Endothelial cell of umbilical vein (primary cell): ENCODE results near the gene SLC15A5. TPM values are rescaled to one million over a fixed set of nuclear protein-coding genes. Genes with fewer than 3 reads are reported as not detected.

Experiments
- BruUV-seq: library from RNA; stranded (reverse); fragments of 400-500 nt; replicated peaks from 2 replicates; lab custom pipeline; 2021; lab: Mats Ljungman, UMichigan
- CTCF ChIA-PET: fragments of 300-600, 350-600 bp; sonication (Branson Sonifier 250); formaldehyde crosslinking; loops from one replicate; lab custom pipeline; 2021; ENCODE audit warnings: antibody characterized with exemption, inconsistent platforms; lab: Charles Lee
- POLR2A ChIA-PET: fragments of 300-600, 350-600 bp; sonication (Branson Sonifier 250); formaldehyde crosslinking; loops from one replicate; lab custom pipeline; 2021; ENCODE audit warnings: antibody characterized with exemption, inconsistent platforms; lab: Charles Lee
- DNase-seq: peaks from one replicate; pipeline ENCODE4 v3.0.0-alpha.2; 2011; ENCODE audit warnings: low read depth, low spot score
- FAIRE-seq: peaks from 2 replicates; lab custom pipeline; 2011; peaks lifted over from hg19 to GRCh38; lab: Jason Lieb, UNC
- H2AFZ ChIP-seq: 2 replicates; pipeline ENCODE4 v1.6.0; 2012; ENCODE audit warnings: low read depth, low read length, control low read depth, inconsistent platforms
- H3K27ac ChIP-seq: 2 replicates; pipeline ENCODE4 v1.5.1; 2011; ENCODE audit warnings: low read depth, mild to moderate bottlenecking, control low read depth, low read length, moderate library complexity; ENCODE audit not compliant: insufficient read depth
- H3K27me3 ChIP-seq, 2 experiments: 2 replicates each; pipeline versions ENCODE4 v1.6.0 to v1.6.1; 2011; ENCODE audit warnings: low read length in 2 of 2, mixed read lengths in 1 of 2; ENCODE audit not compliant: control insufficient read depth in 2 of 2, insufficient read depth in 2 of 2
- H3K36me3 ChIP-seq, 2 experiments: 2 replicates in 1 of 2; 3 replicates in 1 of 2; pipeline ENCODE4 v1.5.1; 2011; ENCODE audit warnings: low read length in 2 of 2, mild to moderate bottlenecking in 1 of 2, moderate library complexity in 1 of 2; ENCODE audit not compliant: control insufficient read depth in 2 of 2, insufficient read depth in 2 of 2; ENCODE audit errors: extremely low read depth in 1 of 2
- H3K4me1 ChIP-seq: 3 replicates; pipeline ENCODE4 v1.5.1; 2011; ENCODE audit warnings: mild to moderate bottlenecking, low read length; ENCODE audit not compliant: control insufficient read depth, insufficient read depth; ENCODE audit errors: extremely low read depth
- H3K4me2 ChIP-seq: 2 replicates; pipeline ENCODE4 v1.6.1; 2011; ENCODE audit warnings: low read length, control low read depth, mixed read lengths; ENCODE audit not compliant: insufficient read depth
- H3K4me3 ChIP-seq, 3 experiments: fragments of 200-600 bp in 1 of 3; sonication (generic), shearing (Covaris generic) in 1 of 3; replicated peaks in 1 of 3; 2 replicates each; pipeline ENCODE4 v1.5.1; 2011 to 2016; ENCODE audit warnings: control low read depth in 3 of 3, low read length in 3 of 3, mild to moderate bottlenecking in 2 of 3, inconsistent platforms in 1 of 3, low read depth in 1 of 3, moderate library complexity in 1 of 3; ENCODE audit not compliant: insufficient read depth in 1 of 3
- H3K79me2 ChIP-seq: 2 replicates; pipeline ENCODE4 v1.6.0; 2012; ENCODE audit warnings: low read length, inconsistent platforms; ENCODE audit not compliant: control insufficient read depth, insufficient read depth
- H3K9ac ChIP-seq: replicated peaks from 2 replicates; pipeline ENCODE3; 2011; ENCODE audit warnings: low read length, control low read depth; ENCODE audit not compliant: insufficient read depth; ENCODE audit errors: extremely low read depth
- H3K9me1 ChIP-seq: replicated peaks from 3 replicates; pipeline ENCODE4 v1.6.0; 2011; ENCODE audit warnings: mild to moderate bottlenecking, low read length; ENCODE audit not compliant: control insufficient read depth, insufficient read depth; ENCODE audit errors: extremely low read depth
- H3K9me3 ChIP-seq: replicated peaks from 2 replicates; pipeline ENCODE4 v1.5.1; 2012; ENCODE audit warnings: low read length, inconsistent platforms; ENCODE audit not compliant: control insufficient read depth, insufficient read depth
- H4K20me1 ChIP-seq: replicated peaks from 2 replicates; pipeline ENCODE3; 2011; ENCODE audit warnings: mild to moderate bottlenecking, low read length; ENCODE audit not compliant: control insufficient read depth, insufficient read depth; ENCODE audit errors: extremely low read depth
- CTCF ChIP-seq, 2 donors: IDR thresholded peaks; 1 replicate in 1 of 2; 2 replicates in 1 of 2; pipeline ENCODE4 v1.5.1; 2011; ENCODE audit warnings: low read length in 2 of 2, mild to moderate bottlenecking in 2 of 2, moderate library complexity in 2 of 2, control low read depth in 1 of 2, inconsistent platforms in 1 of 2, low read depth in 1 of 2; ENCODE audit not compliant: insufficient read depth in 1 of 2; ENCODE audit errors: extremely low read depth in 1 of 2
- EZH2 ChIP-seq: IDR thresholded peaks from 2 replicates; pipeline ENCODE4 v1.6.1; 2012; ENCODE audit warnings: borderline replicate concordance, low read depth, mild to moderate bottlenecking, moderate library complexity, low read length, inconsistent platforms; ENCODE audit not compliant: severe bottlenecking
- FOS ChIP-seq: IDR thresholded peaks from 2 replicates; pipeline ENCODE4 v1.6.1; 2011; ENCODE audit warnings: mild to moderate bottlenecking, low read length, moderate library complexity, borderline replicate concordance; ENCODE audit not compliant: insufficient read depth
- GATA2 ChIP-seq: IDR thresholded peaks from 2 replicates; pipeline ENCODE4 v1.7.0; 2011; ENCODE audit warnings: low read depth, mild to moderate bottlenecking, moderate library complexity, mixed read lengths, low read length; ENCODE audit not compliant: insufficient read length, insufficient read depth
- JUN ChIP-seq: IDR thresholded peaks from 2 replicates; pipeline ENCODE4 v1.6.1; 2011; ENCODE audit warnings: borderline replicate concordance, low read depth; ENCODE audit not compliant: insufficient read length, insufficient read depth
- MYC ChIP-seq: IDR thresholded peaks from one replicate; pipeline ENCODE4 v1.6.1; 2011; ENCODE audit warnings: mild to moderate bottlenecking, low read depth, low read length
- POLR2A ChIP-seq: IDR thresholded peaks from 2 replicates; pipeline ENCODE4 v1.6.1; 2012; ENCODE audit warnings: low read depth, mild to moderate bottlenecking, control low read depth, low read length
- POLR2AphosphoS5 ChIP-seq: IDR thresholded peaks from 2 replicates; pipeline ENCODE4 v1.6.1; 2012; ENCODE audit warnings: low read depth, mild to moderate bottlenecking, control low read depth, low read length, moderate library complexity; ENCODE audit not compliant: insufficient read depth
- dilution Hi-C: fragments of 300-500 bp; cut with MboI; formaldehyde crosslinking; loops from one replicate; pipeline ENCODE4 v1.15.0; 2019; ENCODE audit warnings: low sequenced_read_pairs; ENCODE audit not compliant: extremely low pct_ligation_motif_present
- intact Hi-C: fragments of 100-400 bp; cut with micrococcal nuclease; formaldehyde crosslinking; loops from one replicate; pipeline ENCODE4 v1.10.0; 2022
- polyA plus RNA-seq, 4 experiments: library from polyadenylated mRNA; depleted of rRNA in 3 of 4; stranded (reverse) in 3 of 4; unstranded in 1 of 4; fragments of >200 nt; gene quantifications; 2 replicates each; pipeline versions ENCODE4 v1.2.1 to v1.2.3, GENCODE V29; 2011 to 2012; ENCODE audit warnings: missing spikeins in 1 of 4
- total RNA-seq: library from RNA; stranded (reverse); gene quantifications from 2 replicates; pipeline ENCODE4 v1.2.3, GENCODE V29; 2021
- TF ChIP-seq, protein P1 (sequence below): IDR thresholded peaks from 2 replicates; pipeline ENCODE4 v1.6.1; 2011; ENCODE audit not compliant: insufficient read depth, insufficient read length

Gene SLC15A5
- total and polyA plus RNA-seq, 2 donors (not counting 3 experiments of a cell fraction or from before 2014, with no cell fraction given) = not detected

DNA sequence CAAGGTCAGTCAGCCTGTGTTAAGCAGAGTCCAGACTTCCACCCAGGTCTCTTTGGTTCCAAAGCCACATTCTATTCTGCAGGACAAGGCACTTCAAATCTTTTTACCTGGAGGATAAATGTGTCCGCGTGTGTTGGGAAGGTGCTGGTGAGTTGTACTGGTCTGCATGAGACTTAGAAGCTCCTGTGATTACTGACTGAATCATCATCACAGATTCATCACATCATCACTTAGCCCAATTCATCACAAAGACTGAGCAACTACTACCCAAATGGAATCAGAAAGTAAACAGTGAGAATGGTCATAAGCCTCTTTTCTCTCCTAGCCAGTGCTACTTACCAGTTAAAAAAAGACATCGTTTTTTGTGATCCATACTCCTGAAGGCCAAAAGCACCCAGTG is 5.3 kb downstream of the SLC15A5 start:
- no peaks in the 10 kb centered on the region for H3K9me1 ChIP-seq
- H3K9me3 ChIP-seq = no peaks in the 10 kb centered on the region
- dilution Hi-C loops (no loop called here), intact Hi-C loops (no loop called here)
- H3K9ac ChIP-seq = no peak overlapping the region
- no peaks in the 10 kb centered on the region for H3K27me3 ChIP-seq
- ChIA-PET CTCF (no interaction called here), POLR2A (no interaction called here)
- no peak overlapping the region for H3K27ac ChIP-seq
- H3K4me3 ChIP-seq = no peak overlapping the region
- H3K79me2 ChIP-seq = no peaks in the 10 kb centered on the region
- no peaks in the 10 kb centered on the region for H3K4me1 ChIP-seq
- H3K4me2 ChIP-seq = no peak overlapping the region
- no peak overlapping the region for H2AFZ ChIP-seq
- FAIRE-seq (no peak), DNase-seq (no peak)
- no peak for TF ChIP-seq POLR2A
- TF ChIP-seq GATA2 = no peak
- no peak for TF ChIP-seq POLR2AphosphoS5
- no peak for TF ChIP-seq CTCF (IDR thresholded peaks at IDR 0.05; ENCODE audit: extremely low read depth in 1 of 2, insufficient read depth in 1 of 2, low read depth in 1 of 2, low read length in 2 of 2)
- TF ChIP-seq, protein P1, sequence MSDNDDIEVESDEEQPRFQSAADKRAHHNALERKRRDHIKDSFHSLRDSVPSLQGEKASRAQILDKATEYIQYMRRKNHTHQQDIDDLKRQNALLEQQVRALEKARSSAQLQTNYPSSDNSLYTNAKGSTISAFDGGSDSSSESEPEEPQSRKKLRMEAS = no peak
- no peak for TF ChIP-seq FOS
- TF ChIP-seq MYC = no peak
- no peak for TF ChIP-seq JUN
- no peak for TF ChIP-seq EZH2
- no TSS peak for BruUV-seq
- H4K20me1 ChIP-seq = no peaks in the 10 kb centered on the region
- no peaks in the 10 kb centered on the region for H3K36me3 ChIP-seq
